ENCODE results near the gene SERPINA12. TPM values are rescaled to one million over a fixed set of nuclear protein-coding genes. Genes with fewer than 3 reads are reported as not detected.
A peak's percentile ranks its signal among the peaks of the same experiment; 100 is the strongest.

SERPINA12 gene
- total RNA-seq, result not detected

GRCh38 chr14:94509356-94509755 lies at the start of gene SERPINA12:
SERPINA12 (minus strand) TSS chr14:94509469; CDS start chr14:94498397, 11,072 bp downstream.
- no peak for TF ChIP-seq CTCF (IDR thresholded peaks at IDR 0.05)
- H3K9me3 ChIP-seq, result no peaks in the 10 kb centered on the region
- no peaks in the 10 kb centered on the region for H3K27me3 ChIP-seq
- no peak within 1 kb of the TSS for H3K4me3 ChIP-seq
- DNase-seq (ENCODE audit: low spot score), result peak; percentile 26
- H3K36me3 ChIP-seq, result no peaks in the 10 kb centered on the region
- H3K4me1 ChIP-seq, result no peaks in the 10 kb centered on the region
- H3K27ac ChIP-seq, result no peak within 1 kb of the TSS

GRCh38 chr14:94558842-94559241 lies 49.6 kb upstream of the SERPINA12 start:
- no peak for DNase-seq (ENCODE audit: low spot score)

GRCh38 chr14:94557327-94557726 lies 48.1 kb upstream of the SERPINA12 start:
- Histone ChIP-seq H3K27ac (no peak overlapping the region), H3K27me3 (no peaks in the 10 kb centered on the region), H3K36me3 (no peaks in the 10 kb centered on the region), H3K4me1 (no peaks in the 10 kb centered on the region), H3K9me3 (peaks cover 0 to 23% of the 10 kb centered on the region in 2 donors), H3K4me3 (no peak overlapping the region)
- DNase-seq (ENCODE audit: low spot score), result no peak
- TF ChIP-seq CTCF (IDR thresholded peaks at IDR 0.05), result no peak

More at GRCh38 chr14:94558842-94559241, 49.6 kb upstream of the SERPINA12 start:
- H3K27me3 ChIP-seq, result no peaks in the 10 kb centered on the region
- no peaks in the 10 kb centered on the region for H3K36me3 ChIP-seq
- no peak overlapping the region for H3K27ac ChIP-seq
- peaks cover 0 to 23% of the 10 kb centered on the region in 2 donors for H3K9me3 ChIP-seq
- H3K4me3 ChIP-seq, result no peak overlapping the region
- H3K4me1 ChIP-seq, result no peaks in the 10 kb centered on the region
- no peak for TF ChIP-seq CTCF (IDR thresholded peaks at IDR 0.05)

GRCh38 chr14:94555991-94556390 lies 46.7 kb upstream of the SERPINA12 start:
- no peaks in the 10 kb centered on the region for H3K36me3 ChIP-seq
- H3K9me3 ChIP-seq, result peaks cover 0 to 23% of the 10 kb centered on the region in 2 donors
- no peak overlapping the region for H3K4me3 ChIP-seq
- no peaks in the 10 kb centered on the region for H3K27me3 ChIP-seq
- H3K27ac ChIP-seq, result no peak overlapping the region
- no peaks in the 10 kb centered on the region for H3K4me1 ChIP-seq
- no peak for TF ChIP-seq CTCF (IDR thresholded peaks at IDR 0.05)
- no peak for DNase-seq (ENCODE audit: low spot score)

- peaks cover 0 to 16% of the 10 kb centered on the region in 2 donors for H3K9me3 ChIP-seq
- H3K4me1 ChIP-seq, result no peaks in the 10 kb centered on the region
- H3K27ac ChIP-seq, result no peak overlapping the region
- no peak overlapping the region for H3K4me3 ChIP-seq
- no peak for TF ChIP-seq CTCF (IDR thresholded peaks at IDR 0.05)
- H3K36me3 ChIP-seq, result no peaks in the 10 kb centered on the region
- no peaks in the 10 kb centered on the region for H3K27me3 ChIP-seq
- no peak for DNase-seq (ENCODE audit: low spot score)
Measured at GRCh38 chr14:94550041-94550440, 40.8 kb upstream of the SERPINA12 start.

Data from right atrium auricular region (tissue), 2 donors.